ENCODE measurements around the gene CTIF. TPM values are rescaled to one million over a fixed set of nuclear protein-coding genes. Genes with fewer than 3 reads are reported as not detected.
"Not testable (repeated sequence)": the region's sequence is repeated elsewhere in the genome, so short reads cannot be mapped to it uniquely, and the experiment has no call there.

Gene CTIF
- total RNA-seq, 1 donor from 2014 or later = 35.1 TPM

DNA sequence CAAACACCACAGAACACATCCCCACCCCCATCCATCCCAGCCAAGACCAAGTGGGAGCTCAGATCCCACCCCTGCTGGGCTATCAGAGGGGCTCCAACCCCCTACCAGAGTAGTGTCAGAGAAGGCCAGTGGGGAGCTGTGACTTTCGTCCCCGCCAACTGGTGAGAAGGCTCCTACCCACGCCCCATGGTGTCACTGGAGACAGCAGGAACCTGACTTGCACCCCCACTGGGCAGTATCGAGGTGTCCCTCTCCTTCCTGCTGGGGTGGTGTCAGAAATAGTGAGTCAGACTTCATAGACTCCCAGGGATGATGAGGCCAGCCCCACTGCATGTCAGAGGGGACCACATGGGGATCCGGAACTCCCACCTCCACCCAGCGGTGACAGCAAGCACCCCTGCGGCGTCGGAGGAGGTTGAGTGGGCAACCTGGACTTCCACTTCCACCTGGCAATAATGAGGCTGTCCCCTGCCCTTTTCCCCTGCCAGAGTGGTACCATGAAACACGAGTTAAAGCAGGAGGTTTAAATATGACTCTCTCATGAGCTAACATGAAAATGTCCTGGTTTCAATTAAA, 106.7 kb downstream of the CTIF start:
- Histone ChIP-seq H3K4me1 (no peaks in the 10 kb centered on the region), H3K27ac (no peak overlapping the region), H3K36me3 (no peaks in the 10 kb centered on the region), H3K4me3 (no peak overlapping the region), H3K9me3 (no peaks in the 10 kb centered on the region), H3K27me3 (no peaks in the 10 kb centered on the region)
- TF ChIP-seq POLR2A (IDR thresholded peaks at IDR 0.05) (no peak), POLR2AphosphoS5 (IDR thresholded peaks at IDR 0.05; ENCODE audit: insufficient read depth in 1 of 2, low read depth in 1 of 2) (no peak)
- TF ChIP-seq, protein P1, sequence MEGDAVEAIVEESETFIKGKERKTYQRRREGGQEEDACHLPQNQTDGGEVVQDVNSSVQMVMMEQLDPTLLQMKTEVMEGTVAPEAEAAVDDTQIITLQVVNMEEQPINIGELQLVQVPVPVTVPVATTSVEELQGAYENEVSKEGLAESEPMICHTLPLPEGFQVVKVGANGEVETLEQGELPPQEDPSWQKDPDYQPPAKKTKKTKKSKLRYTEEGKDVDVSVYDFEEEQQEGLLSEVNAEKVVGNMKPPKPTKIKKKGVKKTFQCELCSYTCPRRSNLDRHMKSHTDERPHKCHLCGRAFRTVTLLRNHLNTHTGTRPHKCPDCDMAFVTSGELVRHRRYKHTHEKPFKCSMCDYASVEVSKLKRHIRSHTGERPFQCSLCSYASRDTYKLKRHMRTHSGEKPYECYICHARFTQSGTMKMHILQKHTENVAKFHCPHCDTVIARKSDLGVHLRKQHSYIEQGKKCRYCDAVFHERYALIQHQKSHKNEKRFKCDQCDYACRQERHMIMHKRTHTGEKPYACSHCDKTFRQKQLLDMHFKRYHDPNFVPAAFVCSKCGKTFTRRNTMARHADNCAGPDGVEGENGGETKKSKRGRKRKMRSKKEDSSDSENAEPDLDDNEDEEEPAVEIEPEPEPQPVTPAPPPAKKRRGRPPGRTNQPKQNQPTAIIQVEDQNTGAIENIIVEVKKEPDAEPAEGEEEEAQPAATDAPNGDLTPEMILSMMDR (IDR thresholded peaks at IDR 0.05) = no peak
- DNase-seq (ENCODE audit: extremely low spot score in 2 of 2) = no peak
- intact Hi-C loops (cut with DNase I) = loop anchor here (10.0 kb wide), 1 partner anchor 91 kb away; no protein-coding TSS in a partner anchor

DNA sequence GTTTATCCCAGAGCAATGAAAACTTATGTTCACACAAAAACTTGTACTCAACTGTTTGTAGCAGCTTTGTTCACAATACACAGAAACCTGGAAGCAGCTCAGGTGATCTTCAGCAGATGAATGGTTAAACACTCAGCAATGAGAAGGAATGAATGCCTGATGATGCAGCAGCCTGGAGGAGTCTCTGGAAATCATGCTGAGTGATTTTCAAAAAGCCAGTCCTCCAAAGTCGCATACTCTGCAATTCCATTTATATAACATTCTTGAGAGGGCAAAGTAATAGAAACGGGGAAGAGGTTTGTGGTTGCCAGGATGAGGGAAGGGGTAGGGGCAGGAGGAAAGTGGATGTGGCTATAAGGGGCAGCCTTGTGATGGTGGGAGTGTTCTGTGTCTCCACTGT, 108.1 kb downstream of the CTIF start:
- TF ChIP-seq POLR2AphosphoS5 (IDR thresholded peaks at IDR 0.05; ENCODE audit: insufficient read depth in 1 of 2, low read depth in 1 of 2) (no peak), POLR2A (IDR thresholded peaks at IDR 0.05) (no peak)
- TF ChIP-seq, protein P1 (IDR thresholded peaks at IDR 0.05) = no peak
- Histone ChIP-seq H3K36me3 (no peaks in the 10 kb centered on the region), H3K4me1 (no peaks in the 10 kb centered on the region), H3K4me3 (no peak overlapping the region), H3K27me3 (no peaks in the 10 kb centered on the region), H3K27ac (no peak overlapping the region), H3K9me3 (no peaks in the 10 kb centered on the region)
- intact Hi-C loops (cut with DNase I) = loop anchor here (10.0 kb wide), 1 partner anchor 92 kb away; no protein-coding TSS in a partner anchor
- DNase-seq (ENCODE audit: extremely low spot score in 2 of 2) = no peak

DNA sequence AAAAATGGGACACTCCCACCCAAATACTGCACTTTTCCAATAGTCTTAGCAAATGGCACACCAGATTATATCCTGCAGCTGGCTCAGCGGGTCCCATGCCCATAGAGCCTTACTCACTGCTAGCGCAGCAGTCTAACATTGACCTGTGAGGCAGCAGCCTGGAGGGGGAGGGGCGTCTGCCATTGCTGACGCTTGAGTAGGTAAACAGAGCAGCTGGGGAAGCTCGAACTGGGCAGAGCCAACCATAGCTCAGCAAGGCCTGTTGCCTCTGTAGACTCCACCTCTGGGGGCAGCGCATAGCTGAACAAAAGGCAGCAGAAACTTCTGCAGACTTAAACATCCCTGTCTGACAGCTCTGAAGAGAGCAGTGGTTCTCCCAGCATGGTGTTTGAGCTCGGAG, 110.4 kb downstream of the CTIF start:
- Histone ChIP-seq H3K9me3 (no peaks in the 10 kb centered on the region), H3K27ac (no peak overlapping the region), H3K4me3 (no peak overlapping the region), H3K27me3 (no peaks in the 10 kb centered on the region), H3K36me3 (no peaks in the 10 kb centered on the region), H3K4me1 (no peaks in the 10 kb centered on the region)
- intact Hi-C loops (cut with DNase I) = loop anchor here (10.0 kb wide), 1 partner anchor 94 kb away; no protein-coding TSS in a partner anchor
- no peak for DNase-seq (ENCODE audit: extremely low spot score in 2 of 2)
- TF ChIP-seq POLR2A (IDR thresholded peaks at IDR 0.05) = no peak
- TF ChIP-seq, protein P1 (IDR thresholded peaks at IDR 0.05) = no peak
- no peak for TF ChIP-seq POLR2AphosphoS5 (IDR thresholded peaks at IDR 0.05; ENCODE audit: insufficient read depth in 1 of 2, low read depth in 1 of 2)

DNA sequence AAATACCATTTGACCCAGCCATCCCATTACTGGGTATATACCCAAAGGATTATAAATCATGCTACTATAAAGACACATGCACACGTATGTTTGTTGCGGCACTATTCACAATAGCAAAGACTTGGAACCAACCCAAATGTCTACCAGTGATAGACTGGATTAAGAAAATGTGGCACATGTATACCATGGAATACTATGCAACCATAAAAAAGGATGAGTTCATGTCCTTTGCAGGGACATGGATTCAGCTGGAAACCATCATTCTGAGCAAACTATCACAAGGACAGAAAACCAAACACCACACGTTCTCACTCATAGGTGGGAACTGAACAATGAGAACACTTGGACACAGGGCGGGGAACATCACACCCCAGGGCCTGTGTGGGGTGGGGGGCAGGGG, 115.8 kb downstream of the CTIF start:
- H3K27ac ChIP-seq; intact Hi-C loops (cut with DNase I); DNase-seq (ENCODE audit: extremely low spot score in 2 of 2); H3K4me3 ChIP-seq; H3K36me3 ChIP-seq; H3K4me1 ChIP-seq; H3K27me3 ChIP-seq; H3K9me3 ChIP-seq: not testable (repeated sequence)

DNA sequence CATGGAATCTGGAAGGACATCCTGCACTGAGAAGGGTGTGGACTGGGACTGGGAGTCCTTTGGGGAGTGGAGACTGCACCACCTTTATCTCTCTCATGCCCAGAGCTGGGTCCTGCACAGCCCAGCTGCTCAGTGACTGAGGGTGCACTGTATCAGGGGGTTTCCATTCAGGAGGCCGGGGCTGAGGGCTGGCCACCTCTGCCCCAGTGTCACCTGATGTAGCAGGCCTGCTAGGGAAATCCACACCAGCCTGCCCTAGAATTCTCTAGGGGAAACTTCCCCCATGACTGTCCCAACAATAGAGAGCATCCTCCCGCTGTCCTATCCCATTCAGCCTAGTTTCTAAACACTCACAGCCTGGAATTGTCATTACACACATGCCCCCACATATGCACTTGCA, 116.7 kb downstream of the CTIF start:
- no peak overlapping the region for H3K27ac ChIP-seq
- no peak for DNase-seq (ENCODE audit: extremely low spot score in 2 of 2)
- H3K4me1 ChIP-seq = no peaks in the 10 kb centered on the region
- no peaks in the 10 kb centered on the region for H3K27me3 ChIP-seq
- no peaks in the 10 kb centered on the region for H3K9me3 ChIP-seq
- TF ChIP-seq, protein P1 (IDR thresholded peaks at IDR 0.05) = no peak
- TF ChIP-seq POLR2AphosphoS5 (IDR thresholded peaks at IDR 0.05; ENCODE audit: insufficient read depth in 1 of 2, low read depth in 1 of 2) (no peak), POLR2A (IDR thresholded peaks at IDR 0.05) (no peak)
- H3K36me3 ChIP-seq = no peaks in the 10 kb centered on the region
- H3K4me3 ChIP-seq = no peak overlapping the region
- intact Hi-C loops (cut with DNase I) = no loop called here
